ENCODE data around the gene MFSD1.

Gene MFSD1

DNA sequence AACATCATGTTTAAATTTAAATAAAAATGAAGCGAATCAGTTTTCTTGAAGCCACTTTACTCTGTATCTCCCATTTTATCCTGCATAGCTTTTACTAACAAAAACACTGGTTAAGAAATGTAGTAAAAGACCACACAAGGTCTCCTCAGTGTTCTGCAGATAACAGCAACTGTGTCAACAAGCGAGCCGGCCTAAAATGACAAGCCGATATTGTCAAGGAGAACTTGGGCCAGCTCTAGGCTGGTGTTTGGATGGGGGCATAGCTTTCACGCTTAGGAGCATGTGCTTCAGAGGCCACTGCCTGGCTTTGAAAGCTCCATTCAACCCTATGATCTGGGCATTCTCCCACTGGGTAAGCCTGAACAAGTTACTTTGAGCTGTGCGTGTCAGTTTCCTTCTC lies 38.1 kb downstream of the MFSD1 start:
- Histone ChIP-seq H3K9me3 (ENCODE audit: control extremely low read depth in 1 of 5, control insufficient read depth in 4 of 5, insufficient read depth in 2 of 5, low read depth in 1 of 5, low read length in 4 of 5) (no peaks in the 10 kb centered on the region), H3K36me3 (ENCODE audit: control insufficient read depth in 4 of 4, insufficient read depth in 4 of 4, low read length in 3 of 4) (no peaks in the 10 kb centered on the region), H3K4me3 (ENCODE audit: control insufficient read depth in 1 of 7, extremely low read depth in 1 of 7, insufficient read depth in 4 of 7, low read depth in 2 of 7, low read length in 6 of 7) (no peak overlapping the region), H3K4me1 (ENCODE audit: control extremely low read depth in 1 of 4, control insufficient read depth in 4 of 4, insufficient read depth in 4 of 4, low read length in 3 of 4) (no peaks in the 10 kb centered on the region), H3K27me3 (replicated peaks in 2 of 5; ENCODE audit: control insufficient read depth in 4 of 5, insufficient read depth in 5 of 5, low read length in 4 of 5) (no peaks in the 10 kb centered on the region), H3K27ac (ENCODE audit: insufficient read depth in 1 of 2, low read depth in 1 of 2, low read length in 2 of 2, poor library complexity in 1 of 2, severe bottlenecking in 2 of 2) (no peak overlapping the region)
- CTCF ChIA-PET, result interaction anchor here (0.5 kb wide), 1 partner anchor 574 kb away, joined by 3 read pairs; no protein-coding TSS in a partner anchor
- no peak for DNase-seq
- POLR2A ChIA-PET, result no interaction called here
- WGBS (ENCODE audit: insufficient coverage), result 98% methylated on average over 4 of the region's 6 CpGs

DNA sequence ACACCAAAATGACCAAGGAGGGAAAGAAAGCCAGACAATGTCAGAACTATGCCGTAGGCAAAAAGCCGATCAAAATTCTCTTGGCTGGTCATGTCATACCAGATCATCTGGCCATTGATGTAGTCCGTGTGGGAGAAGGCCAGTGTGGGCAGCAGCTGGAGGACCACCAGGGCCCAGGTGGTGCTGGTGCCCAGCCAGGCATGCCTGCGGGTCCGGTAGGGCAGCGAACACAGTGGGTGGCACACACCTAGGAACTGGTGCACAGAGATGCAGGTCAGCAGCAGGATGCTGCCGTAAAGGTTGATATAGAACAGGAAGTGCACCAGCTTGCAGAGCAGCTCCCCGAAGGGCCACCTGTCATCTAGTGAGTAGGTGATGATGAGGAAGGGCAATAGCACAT lies 39.5 kb downstream of the MFSD1 start:
- no peaks in the 10 kb centered on the region for H3K4me1 ChIP-seq (ENCODE audit: control extremely low read depth in 1 of 4, control insufficient read depth in 4 of 4, insufficient read depth in 4 of 4, low read length in 3 of 4)
- WGBS (ENCODE audit: insufficient coverage), result 79% methylated on average over 8 of the region's 8 CpGs
- ChIA-PET CTCF (interaction anchor here (1.0 to 1.8 kb wide), 2 partner anchors 9 to 419 kb away, joined by 5 to 6 read pairs; no protein-coding TSS in a partner anchor), POLR2A (no interaction called here)
- no peaks in the 10 kb centered on the region for H3K9me3 ChIP-seq (ENCODE audit: control extremely low read depth in 1 of 5, control insufficient read depth in 4 of 5, insufficient read depth in 2 of 5, low read depth in 1 of 5, low read length in 4 of 5)
- no peaks in the 10 kb centered on the region for H3K27me3 ChIP-seq (replicated peaks in 2 of 5; ENCODE audit: control insufficient read depth in 4 of 5, insufficient read depth in 5 of 5, low read length in 4 of 5)
- no peaks in the 10 kb centered on the region for H3K36me3 ChIP-seq (ENCODE audit: control insufficient read depth in 4 of 4, insufficient read depth in 4 of 4, low read length in 3 of 4)
- no peak for DNase-seq
- H3K27ac ChIP-seq (ENCODE audit: insufficient read depth in 1 of 2, low read depth in 1 of 2, low read length in 2 of 2, poor library complexity in 1 of 2, severe bottlenecking in 2 of 2), result no peak overlapping the region
- H3K4me3 ChIP-seq (ENCODE audit: control insufficient read depth in 1 of 7, extremely low read depth in 1 of 7, insufficient read depth in 4 of 7, low read depth in 2 of 7, low read length in 6 of 7), result no peak overlapping the region

DNA sequence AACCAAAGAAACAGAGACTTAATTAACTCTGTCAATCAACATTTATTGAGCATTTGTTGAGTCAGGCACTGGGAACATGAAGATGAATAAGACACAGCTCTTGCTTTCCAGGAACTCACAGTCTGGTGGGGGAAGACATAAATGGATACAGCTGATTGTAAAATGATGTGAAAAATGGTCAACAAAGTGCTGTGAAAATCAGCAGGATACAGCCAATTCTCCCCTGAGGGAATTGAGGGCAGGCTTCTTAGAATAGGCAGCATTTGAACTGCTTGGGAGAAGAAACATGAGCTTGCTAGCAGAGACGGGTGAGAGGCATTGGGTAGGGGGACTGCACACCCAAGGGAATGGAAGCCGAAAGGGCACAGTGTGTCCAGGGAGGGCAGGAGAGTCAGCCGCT lies 41.1 kb downstream of the MFSD1 start:
- Histone ChIP-seq H3K4me3 (ENCODE audit: control insufficient read depth in 1 of 7, extremely low read depth in 1 of 7, insufficient read depth in 4 of 7, low read depth in 2 of 7, low read length in 6 of 7) (no peak overlapping the region), H3K4me1 (ENCODE audit: control extremely low read depth in 1 of 4, control insufficient read depth in 4 of 4, insufficient read depth in 4 of 4, low read length in 3 of 4) (no peaks in the 10 kb centered on the region), H3K27ac (ENCODE audit: insufficient read depth in 1 of 2, low read depth in 1 of 2, low read length in 2 of 2, poor library complexity in 1 of 2, severe bottlenecking in 2 of 2) (no peak overlapping the region), H3K36me3 (ENCODE audit: control insufficient read depth in 4 of 4, insufficient read depth in 4 of 4, low read length in 3 of 4) (no peaks in the 10 kb centered on the region), H3K27me3 (replicated peaks in 2 of 5; ENCODE audit: control insufficient read depth in 4 of 5, insufficient read depth in 5 of 5, low read length in 4 of 5) (peaks cover 0 to 4% (median 0%) of the 10 kb centered on the region in 5 experiments), H3K9me3 (ENCODE audit: control extremely low read depth in 1 of 5, control insufficient read depth in 4 of 5, insufficient read depth in 2 of 5, low read depth in 1 of 5, low read length in 4 of 5) (no peaks in the 10 kb centered on the region)
- 91% methylated on average over 3 of the region's 3 CpGs for WGBS (ENCODE audit: insufficient coverage)
- ChIA-PET POLR2A (no interaction called here), CTCF (interaction anchor here (1.0 to 1.8 kb wide), 3 partner anchors 11 to 417 kb away, joined by 3 to 5 read pairs (median 4); no protein-coding TSS in a partner anchor)
- DNase-seq, result no peak

DNA sequence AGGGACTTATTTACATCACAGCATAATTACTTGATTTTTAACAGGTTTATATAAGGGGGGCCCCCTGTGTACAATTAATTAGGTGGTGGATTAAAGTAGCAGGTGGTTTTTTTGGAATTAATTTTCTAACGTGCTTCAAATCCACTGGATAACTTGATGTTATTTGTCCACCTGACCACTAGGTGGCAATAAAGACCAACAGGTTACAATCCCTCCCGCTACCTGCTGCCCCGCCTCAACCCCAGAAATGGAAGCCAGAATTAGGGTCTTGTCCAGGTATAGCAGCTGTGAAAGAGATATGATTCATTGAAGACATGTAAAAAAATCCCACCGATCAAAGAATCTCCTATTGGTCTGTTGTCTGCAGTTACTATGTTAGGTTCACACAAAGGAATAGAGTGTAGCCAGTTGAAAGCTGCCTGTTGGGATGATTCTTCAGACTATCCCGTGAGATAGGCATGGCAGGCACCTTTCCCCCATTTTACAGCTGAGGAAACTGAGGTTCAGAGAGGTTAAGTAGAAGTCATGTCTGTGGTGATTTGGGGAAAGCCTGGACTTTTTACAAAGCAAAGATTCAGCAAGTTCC lies 44.0 kb downstream of the MFSD1 start:
- Histone ChIP-seq H3K9me3 (ENCODE audit: control extremely low read depth in 1 of 5, control insufficient read depth in 4 of 5, insufficient read depth in 2 of 5, low read depth in 1 of 5, low read length in 4 of 5) (no peaks in the 10 kb centered on the region), H3K4me3 (ENCODE audit: control insufficient read depth in 1 of 7, extremely low read depth in 1 of 7, insufficient read depth in 4 of 7, low read depth in 2 of 7, low read length in 6 of 7) (no peak overlapping the region), H3K4me1 (ENCODE audit: control extremely low read depth in 1 of 4, control insufficient read depth in 4 of 4, insufficient read depth in 4 of 4, low read length in 3 of 4) (no peaks in the 10 kb centered on the region), H3K36me3 (ENCODE audit: control insufficient read depth in 4 of 4, insufficient read depth in 4 of 4, low read length in 3 of 4) (no peaks in the 10 kb centered on the region), H3K27me3 (replicated peaks in 2 of 5; ENCODE audit: control insufficient read depth in 4 of 5, insufficient read depth in 5 of 5, low read length in 4 of 5) (peaks cover 0 to 4% (median 0%) of the 10 kb centered on the region in 5 experiments), H3K27ac (ENCODE audit: insufficient read depth in 1 of 2, low read depth in 1 of 2, low read length in 2 of 2, poor library complexity in 1 of 2, severe bottlenecking in 2 of 2) (no peak overlapping the region)
- POLR2A ChIA-PET, result no interaction called here
- WGBS (ENCODE audit: insufficient coverage), result 55% methylated on average over 2 of the region's 5 CpGs
- peak; percentile 27 to 50 (median 48) for DNase-seq
- CTCF ChIA-PET, result interaction anchor here (1.0 to 3.4 kb wide), 6 partner anchors 14 to 960 kb away, joined by 3 to 36 read pairs (median 4); no protein-coding TSS in a partner anchor

DNA sequence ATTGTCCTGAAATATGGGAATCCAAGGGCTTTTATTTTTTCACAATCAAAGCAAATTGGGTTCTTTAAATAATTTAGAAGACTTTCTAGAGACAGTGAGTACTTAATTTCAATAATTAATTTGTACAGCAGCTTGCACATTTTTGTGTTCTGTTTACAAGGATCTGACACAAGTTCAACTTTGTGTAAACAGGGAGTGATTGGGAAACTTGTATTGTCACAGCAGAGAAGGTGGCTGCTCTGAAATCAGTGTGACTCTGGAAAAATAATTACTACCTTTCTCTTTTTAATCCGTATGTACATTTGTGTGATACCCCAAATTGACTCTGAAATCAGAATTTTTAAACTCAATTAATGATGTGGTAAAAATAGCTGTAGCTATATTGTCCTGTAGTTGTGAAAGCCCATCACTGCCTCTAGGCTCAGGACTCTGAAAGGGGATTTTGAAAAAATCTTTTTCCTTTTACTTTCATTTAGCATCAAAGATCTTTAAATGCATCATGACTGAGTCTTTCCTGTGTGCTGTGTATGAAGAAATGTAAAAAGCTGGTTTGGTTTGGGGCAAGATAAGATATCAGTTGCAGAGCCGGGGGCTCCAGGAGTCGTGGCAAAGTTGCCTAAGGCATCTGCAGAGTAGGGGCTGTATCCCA lies 45.1 kb downstream of the MFSD1 start:
- ChIA-PET POLR2A (no interaction called here), CTCF (interaction anchor here (0.5 to 3.4 kb wide), 7 partner anchors 10 to 423 kb away, joined by 3 to 36 read pairs (median 3); partner anchors contain the start of gene GFM1)
- H3K27me3 ChIP-seq (replicated peaks in 2 of 5; ENCODE audit: control insufficient read depth in 4 of 5, insufficient read depth in 5 of 5, low read length in 4 of 5), result peaks cover 0 to 4% (median 0%) of the 10 kb centered on the region in 5 experiments

DNA sequence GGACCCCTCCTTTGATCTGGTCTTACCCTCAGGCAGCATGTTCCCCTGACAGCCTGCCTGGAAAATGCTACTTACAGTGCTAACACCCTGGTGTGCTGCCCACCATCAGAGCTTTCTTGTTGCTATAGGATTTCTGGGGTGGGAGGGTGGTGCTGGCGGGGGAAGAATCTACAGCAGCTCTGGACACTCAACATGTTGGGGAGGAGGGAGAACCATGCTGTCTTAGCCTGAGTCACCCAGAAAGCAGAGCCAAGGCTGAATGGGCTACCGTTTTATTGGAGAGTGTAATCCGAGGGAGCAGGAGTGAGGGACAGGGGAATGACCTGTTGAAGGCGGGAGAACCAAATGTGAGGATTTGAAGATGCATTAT lies 45.6 kb downstream of the MFSD1 start:
- no peak for DNase-seq
- H3K27me3 ChIP-seq (replicated peaks in 2 of 5; ENCODE audit: control insufficient read depth in 4 of 5, insufficient read depth in 5 of 5, low read length in 4 of 5), result peaks cover 0 to 4% (median 0%) of the 10 kb centered on the region in 5 experiments
- no peak overlapping the region for H3K27ac ChIP-seq (ENCODE audit: insufficient read depth in 1 of 2, low read depth in 1 of 2, low read length in 2 of 2, poor library complexity in 1 of 2, severe bottlenecking in 2 of 2)
- 91% methylated on average over 3 of the region's 4 CpGs for WGBS (ENCODE audit: insufficient coverage)
- H3K4me1 ChIP-seq (ENCODE audit: control extremely low read depth in 1 of 4, control insufficient read depth in 4 of 4, insufficient read depth in 4 of 4, low read length in 3 of 4), result no peaks in the 10 kb centered on the region
- CTCF ChIA-PET, result interaction anchor here (1.2 to 3.4 kb wide), 2 partner anchors 203 to 412 kb away, joined by 3 to 36 read pairs; partner anchors contain the start of gene GFM1
- POLR2A ChIA-PET, result no interaction called here
- no peak overlapping the region for H3K4me3 ChIP-seq (ENCODE audit: control insufficient read depth in 1 of 7, extremely low read depth in 1 of 7, insufficient read depth in 4 of 7, low read depth in 2 of 7, low read length in 6 of 7)
- H3K9me3 ChIP-seq (ENCODE audit: control extremely low read depth in 1 of 5, control insufficient read depth in 4 of 5, insufficient read depth in 2 of 5, low read depth in 1 of 5, low read length in 4 of 5), result no peaks in the 10 kb centered on the region
- no peaks in the 10 kb centered on the region for H3K36me3 ChIP-seq (ENCODE audit: control insufficient read depth in 4 of 4, insufficient read depth in 4 of 4, low read length in 3 of 4)

More for the DNA sequence above, 45.1 kb downstream of the MFSD1 start:
- 100% methylated on average over 1 of the region's 3 CpGs for WGBS (ENCODE audit: insufficient coverage)
- Histone ChIP-seq H3K27ac (ENCODE audit: insufficient read depth in 1 of 2, low read depth in 1 of 2, low read length in 2 of 2, poor library complexity in 1 of 2, severe bottlenecking in 2 of 2) (no peak overlapping the region), H3K4me3 (ENCODE audit: control insufficient read depth in 1 of 7, extremely low read depth in 1 of 7, insufficient read depth in 4 of 7, low read depth in 2 of 7, low read length in 6 of 7) (no peak overlapping the region), H3K9me3 (ENCODE audit: control extremely low read depth in 1 of 5, control insufficient read depth in 4 of 5, insufficient read depth in 2 of 5, low read depth in 1 of 5, low read length in 4 of 5) (no peaks in the 10 kb centered on the region), H3K4me1 (ENCODE audit: control extremely low read depth in 1 of 4, control insufficient read depth in 4 of 4, insufficient read depth in 4 of 4, low read length in 3 of 4) (no peaks in the 10 kb centered on the region), H3K36me3 (ENCODE audit: control insufficient read depth in 4 of 4, insufficient read depth in 4 of 4, low read length in 3 of 4) (no peaks in the 10 kb centered on the region)
- DNase-seq, result peak in 2 of 3 donors; percentile 10 to 15

DNA sequence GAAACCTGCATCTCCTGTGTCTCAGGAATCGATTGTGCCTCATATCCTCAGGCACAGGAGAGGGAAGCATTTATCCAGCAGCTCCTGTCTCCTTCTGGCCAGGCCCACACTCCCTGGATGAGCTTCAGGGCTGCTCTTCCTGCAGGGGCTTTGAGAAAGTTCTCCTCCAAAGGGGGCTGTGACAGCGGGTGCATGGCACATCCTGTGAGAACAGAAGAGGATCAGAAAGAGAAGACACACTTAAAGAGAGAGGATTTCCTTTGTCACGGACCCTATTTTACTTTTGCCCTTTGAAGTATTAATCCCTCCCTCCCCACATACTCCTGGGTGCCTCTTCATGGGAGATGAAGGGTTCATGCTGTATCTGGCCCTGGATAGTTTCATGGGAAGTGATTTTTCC lies 46.0 kb downstream of the MFSD1 start:
- no peak overlapping the region for H3K4me3 ChIP-seq (ENCODE audit: control insufficient read depth in 1 of 7, extremely low read depth in 1 of 7, insufficient read depth in 4 of 7, low read depth in 2 of 7, low read length in 6 of 7)
- CTCF ChIA-PET, result interaction anchor here (1.2 to 3.4 kb wide), 2 partner anchors 204 to 411 kb away, joined by 3 to 36 read pairs; partner anchors contain the start of gene GFM1
- H3K9me3 ChIP-seq (ENCODE audit: control extremely low read depth in 1 of 5, control insufficient read depth in 4 of 5, insufficient read depth in 2 of 5, low read depth in 1 of 5, low read length in 4 of 5), result no peaks in the 10 kb centered on the region
- peaks cover 0 to 4% (median 0%) of the 10 kb centered on the region in 5 experiments for H3K27me3 ChIP-seq (replicated peaks in 2 of 5; ENCODE audit: control insufficient read depth in 4 of 5, insufficient read depth in 5 of 5, low read length in 4 of 5)
- POLR2A ChIA-PET, result no interaction called here
- no peaks in the 10 kb centered on the region for H3K4me1 ChIP-seq (ENCODE audit: control extremely low read depth in 1 of 4, control insufficient read depth in 4 of 4, insufficient read depth in 4 of 4, low read length in 3 of 4)
- no peak for DNase-seq
- H3K36me3 ChIP-seq (ENCODE audit: control insufficient read depth in 4 of 4, insufficient read depth in 4 of 4, low read length in 3 of 4), result no peaks in the 10 kb centered on the region
- 79% methylated on average over 1 of the region's 3 CpGs for WGBS (ENCODE audit: insufficient coverage)
- no peak overlapping the region for H3K27ac ChIP-seq (ENCODE audit: insufficient read depth in 1 of 2, low read depth in 1 of 2, low read length in 2 of 2, poor library complexity in 1 of 2, severe bottlenecking in 2 of 2)

Data from common myeloid progenitor, CD34-positive (primary cell).